ENCODE results near the gene MEIS2.

Gene MEIS2

GRCh38 chr15:37106490-37107001 lies 6.2 kb upstream of the MEIS2 start:
- no peak overlapping the region for H3K9ac ChIP-seq (ENCODE audit: low read length)
- no peaks in the 10 kb centered on the region for H3K9me3 ChIP-seq (ENCODE audit: low read length)
- H3K27me3 ChIP-seq (ENCODE audit: insufficient read depth, low read length) = no peaks in the 10 kb centered on the region

GRCh38 chr15:37105889-37106288 lies 5.5 kb upstream of the MEIS2 start:
- TF ChIP-seq EZH2 (IDR thresholded peaks at IDR 0.05; ENCODE audit: borderline replicate concordance, low read length) (no peak), CTCF (IDR thresholded peaks at IDR 0.05; ENCODE audit: low read length) (no peak)
- Histone ChIP-seq H3K27me3 (ENCODE audit: insufficient read depth, low read length) (no peaks in the 10 kb centered on the region), H3K79me2 (ENCODE audit: insufficient read depth, low read length) (no peaks in the 10 kb centered on the region)

More at GRCh38 chr15:37106490-37107001, 6.2 kb upstream of the MEIS2 start:
- Histone ChIP-seq H3K4me1 (ENCODE audit: insufficient read depth, low read length, severe bottlenecking) (peaks cover 26% of the 10 kb centered on the region), H3K4me3 (ENCODE audit: low read depth, low read length, poor library complexity, severe bottlenecking) (peak overlapping the region; percentile 29), H3K79me2 (ENCODE audit: insufficient read depth, low read length) (no peaks in the 10 kb centered on the region), H4K20me1 (ENCODE audit: insufficient read depth, low read length) (no peaks in the 10 kb centered on the region), H3K36me3 (ENCODE audit: insufficient read depth, low read length) (no peaks in the 10 kb centered on the region; the same call in 1 of the 2 replicates), H3K9me2 (ENCODE audit: low read depth, low read length) (no peaks in the 10 kb centered on the region), H3K27ac (ENCODE audit: low read depth, low read length, poor library complexity, severe bottlenecking) (no peak overlapping the region), H3K4me2 (ENCODE audit: low read length) (peak overlapping the region; percentile 36; the same call in 1 of the 2 replicates), H2AFZ (ENCODE audit: low read length) (no peak overlapping the region), H3F3A (ENCODE audit: insufficient read depth, low read length) (no peaks in the 10 kb centered on the region)
- TF ChIP-seq EZH2 (IDR thresholded peaks at IDR 0.05; ENCODE audit: borderline replicate concordance, low read length) (no peak), CTCF (IDR thresholded peaks at IDR 0.05; ENCODE audit: low read length) (peak; percentile 69)

GRCh38 chr15:37105029-37105428 lies 4.7 kb upstream of the MEIS2 start:
- no peaks in the 10 kb centered on the region for H3K27me3 ChIP-seq (ENCODE audit: insufficient read depth, low read length)
- H3K9me3 ChIP-seq (ENCODE audit: low read length) = no peaks in the 10 kb centered on the region
- H3K4me3 ChIP-seq (ENCODE audit: low read depth, low read length, poor library complexity, severe bottlenecking) = no peak overlapping the region
- H3K4me1 ChIP-seq (ENCODE audit: insufficient read depth, low read length, severe bottlenecking) = peaks cover 20% of the 10 kb centered on the region
- H3K4me2 ChIP-seq (ENCODE audit: low read length) = no peak overlapping the region
- no peak overlapping the region for H3K9ac ChIP-seq (ENCODE audit: low read length)
- peaks cover under 1% of the 10 kb centered on the region for H3K79me2 ChIP-seq (ENCODE audit: insufficient read depth, low read length)
- H2AFZ ChIP-seq (ENCODE audit: low read length) = no peak overlapping the region
- H3F3A ChIP-seq (ENCODE audit: insufficient read depth, low read length) = no peaks in the 10 kb centered on the region
- no peak overlapping the region for H3K27ac ChIP-seq (ENCODE audit: low read depth, low read length, poor library complexity, severe bottlenecking)
- no peaks in the 10 kb centered on the region; the same call in 1 of the 2 replicates for H3K36me3 ChIP-seq (ENCODE audit: insufficient read depth, low read length)
- no peaks in the 10 kb centered on the region for H3K9me2 ChIP-seq (ENCODE audit: low read depth, low read length)
- H4K20me1 ChIP-seq (ENCODE audit: insufficient read depth, low read length) = no peaks in the 10 kb centered on the region
- TF ChIP-seq CTCF (IDR thresholded peaks at IDR 0.05; ENCODE audit: low read length) (no peak), EZH2 (IDR thresholded peaks at IDR 0.05; ENCODE audit: borderline replicate concordance, low read length) (no peak)

More at GRCh38 chr15:37105889-37106288, 5.5 kb upstream of the MEIS2 start:
- H3K27ac ChIP-seq (ENCODE audit: low read depth, low read length, poor library complexity, severe bottlenecking) = no peak overlapping the region
- no peak overlapping the region for H3K4me2 ChIP-seq (ENCODE audit: low read length)
- H3K9me3 ChIP-seq (ENCODE audit: low read length) = no peaks in the 10 kb centered on the region
- no peaks in the 10 kb centered on the region for H3K9me2 ChIP-seq (ENCODE audit: low read depth, low read length)
- no peaks in the 10 kb centered on the region for H4K20me1 ChIP-seq (ENCODE audit: insufficient read depth, low read length)
- no peaks in the 10 kb centered on the region for H3F3A ChIP-seq (ENCODE audit: insufficient read depth, low read length)
- peaks cover 26% of the 10 kb centered on the region for H3K4me1 ChIP-seq (ENCODE audit: insufficient read depth, low read length, severe bottlenecking)
- no peaks in the 10 kb centered on the region; the same call in 1 of the 2 replicates for H3K36me3 ChIP-seq (ENCODE audit: insufficient read depth, low read length)
- H3K9ac ChIP-seq (ENCODE audit: low read length) = no peak overlapping the region
- no peak overlapping the region for H3K4me3 ChIP-seq (ENCODE audit: low read depth, low read length, poor library complexity, severe bottlenecking)
- H2AFZ ChIP-seq (ENCODE audit: low read length) = no peak overlapping the region

All from OCI-LY1 (cell line).